Mucosa of descending colon (tissue), 3 donors: ENCODE data around the gene KRT16. TPM values are rescaled to one million over a fixed set of nuclear protein-coding genes. Genes with fewer than 3 reads are reported as not detected.
"Not testable (repeated sequence)": the region's sequence is repeated elsewhere in the genome, so short reads cannot be mapped to it uniquely, and the experiment has no call there.

Source experiments
- ATAC-seq: fragments of 200-7000 bp; cut with Tn5 transposase; one replicate; pipeline ENCODE4 v1.9.1; 2020; ENCODE audit warnings: mild to moderate bottlenecking, moderate library complexity
- DNase-seq, 3 donors: peaks; one replicate each; pipeline ENCODE4 v3.0.0-alpha.2; 2020
- H3K36me3 ChIP-seq: fragments of 200-600 bp; one replicate; pipeline ENCODE4 v1.8.0; 2021; ENCODE audit warnings: low read depth, mild to moderate bottlenecking
- H3K4me1 ChIP-seq: fragments of 200-600 bp; one replicate; pipeline ENCODE4 v1.8.0; 2021; ENCODE audit warnings: low read depth, mild to moderate bottlenecking
- H3K4me3 ChIP-seq: fragments of 200-600 bp; one replicate; pipeline ENCODE4 v1.8.0; 2021; ENCODE audit warnings: mild to moderate bottlenecking
- H3K9me3 ChIP-seq: fragments of 200-600 bp; one replicate; pipeline ENCODE4 v1.8.0; 2021; ENCODE audit warnings: mild to moderate bottlenecking
- intact Hi-C, 2 donors: fragments of 100-400 bp; cut with DNase I in 1 of 2; cut with micrococcal nuclease in 1 of 2; formaldehyde crosslinking; loops; one replicate each; pipeline versions ENCODE4 v1.11.0 to v1.11.1; 2022; cut with DNase I, micrococcal nuclease
- total RNA-seq, 3 donors: library from RNA; stranded (reverse); fragmentation: NEBNext Ultra II Directional in 2 of 3; extraction: Animal tissue kit (Norgen Biotek cat#: 25700) in 2 of 3; gene quantifications; one replicate each; pipeline versions ENCODE4 v1.2.1 to v1.2.4, GENCODE V29; 2021 to 2023
- TF ChIP-seq, protein P1 (sequence below): fragments of 200-600 bp; IDR thresholded peaks from one replicate; pipeline ENCODE4 v1.8.0; 2022; ENCODE audit warnings: antibody characterized with exemption, mild to moderate bottlenecking
- donor health status: DM: no; HTN: no; CAD: no; lungs with moderate emphysema.
- donor health status: DM: no; HTN: no; CAD: no.
- donor health status: DM: no; HTN: yes; CAD: no.

KRT16 gene
- total RNA-seq, 3 donors from 2014 or later = not detected

DNA sequence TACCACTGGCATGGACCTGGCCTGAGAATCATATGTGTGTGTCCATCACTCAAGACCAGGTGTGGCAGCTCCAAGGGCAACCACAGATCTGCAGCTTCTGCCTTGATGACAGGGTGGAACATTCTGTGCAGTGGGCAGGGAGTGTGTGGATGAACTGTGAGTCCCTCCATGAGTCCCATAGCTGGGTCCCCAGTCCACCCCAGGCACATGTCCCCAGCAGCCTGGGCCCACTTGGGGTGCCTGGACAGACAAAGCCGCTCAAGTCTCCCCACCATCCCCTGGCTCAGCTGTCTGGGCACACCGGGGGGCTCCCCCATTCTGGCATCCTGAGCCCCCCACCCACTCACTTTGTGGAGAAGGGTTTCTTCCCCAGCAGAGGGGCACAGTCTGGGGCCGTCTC is 4.6 kb upstream of the KRT16 start:
- TF ChIP-seq, protein P1, sequence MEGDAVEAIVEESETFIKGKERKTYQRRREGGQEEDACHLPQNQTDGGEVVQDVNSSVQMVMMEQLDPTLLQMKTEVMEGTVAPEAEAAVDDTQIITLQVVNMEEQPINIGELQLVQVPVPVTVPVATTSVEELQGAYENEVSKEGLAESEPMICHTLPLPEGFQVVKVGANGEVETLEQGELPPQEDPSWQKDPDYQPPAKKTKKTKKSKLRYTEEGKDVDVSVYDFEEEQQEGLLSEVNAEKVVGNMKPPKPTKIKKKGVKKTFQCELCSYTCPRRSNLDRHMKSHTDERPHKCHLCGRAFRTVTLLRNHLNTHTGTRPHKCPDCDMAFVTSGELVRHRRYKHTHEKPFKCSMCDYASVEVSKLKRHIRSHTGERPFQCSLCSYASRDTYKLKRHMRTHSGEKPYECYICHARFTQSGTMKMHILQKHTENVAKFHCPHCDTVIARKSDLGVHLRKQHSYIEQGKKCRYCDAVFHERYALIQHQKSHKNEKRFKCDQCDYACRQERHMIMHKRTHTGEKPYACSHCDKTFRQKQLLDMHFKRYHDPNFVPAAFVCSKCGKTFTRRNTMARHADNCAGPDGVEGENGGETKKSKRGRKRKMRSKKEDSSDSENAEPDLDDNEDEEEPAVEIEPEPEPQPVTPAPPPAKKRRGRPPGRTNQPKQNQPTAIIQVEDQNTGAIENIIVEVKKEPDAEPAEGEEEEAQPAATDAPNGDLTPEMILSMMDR = no peak
- Histone ChIP-seq H3K9me3 (no peaks in the 10 kb centered on the region), H3K4me3 (no peak overlapping the region), H3K4me1 (no peaks in the 10 kb centered on the region), H3K36me3 (no peaks in the 10 kb centered on the region)
- intact Hi-C loops = no loop called here
- no peak for DNase-seq
- no peak for ATAC-seq

DNA sequence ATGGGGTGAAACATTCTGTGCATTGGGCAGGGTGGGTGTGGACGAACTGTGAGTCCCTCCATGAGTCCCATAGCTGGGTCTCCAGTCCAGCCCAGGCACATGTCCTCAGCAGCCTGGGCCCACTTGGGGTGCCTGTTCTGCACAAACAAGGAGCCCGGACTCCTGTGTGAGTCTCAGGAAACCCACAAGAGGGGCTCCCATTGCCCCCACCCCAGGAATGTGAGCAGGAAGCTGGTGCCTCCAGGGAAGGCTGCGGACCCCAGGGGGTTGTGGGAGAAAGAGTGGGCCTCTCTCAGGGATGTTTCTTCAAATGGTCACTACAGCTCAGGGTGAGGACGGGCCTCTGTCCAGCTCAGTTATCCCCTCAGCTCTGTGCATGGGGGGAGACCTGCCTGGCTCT is 3.9 kb upstream of the KRT16 start:
- H3K4me1 ChIP-seq, H3K36me3 ChIP-seq, intact Hi-C loops, H3K4me3 ChIP-seq, ATAC-seq, DNase-seq, H3K9me3 ChIP-seq: not testable (repeated sequence)

DNA sequence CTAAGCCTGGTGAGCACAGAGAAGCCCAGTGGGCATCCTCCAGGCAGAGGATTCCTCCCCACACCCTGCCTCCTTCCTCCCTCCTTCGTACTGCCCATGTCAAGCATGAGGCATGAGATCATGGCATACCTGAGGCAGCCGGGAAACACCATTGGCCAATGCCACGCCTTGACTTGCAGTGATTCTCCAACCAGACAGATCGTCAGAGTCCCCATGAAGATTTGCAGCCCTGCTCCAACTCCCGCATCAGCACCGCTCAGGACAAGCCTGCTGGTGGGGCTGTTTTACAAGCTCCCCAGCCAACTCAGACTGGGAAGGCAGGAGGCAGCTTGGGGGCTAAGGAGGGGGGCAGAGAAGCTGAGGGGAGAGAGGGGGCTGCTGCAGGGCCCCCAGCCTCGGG is 2.9 kb upstream of the KRT16 start:
- no peak for DNase-seq

DNA sequence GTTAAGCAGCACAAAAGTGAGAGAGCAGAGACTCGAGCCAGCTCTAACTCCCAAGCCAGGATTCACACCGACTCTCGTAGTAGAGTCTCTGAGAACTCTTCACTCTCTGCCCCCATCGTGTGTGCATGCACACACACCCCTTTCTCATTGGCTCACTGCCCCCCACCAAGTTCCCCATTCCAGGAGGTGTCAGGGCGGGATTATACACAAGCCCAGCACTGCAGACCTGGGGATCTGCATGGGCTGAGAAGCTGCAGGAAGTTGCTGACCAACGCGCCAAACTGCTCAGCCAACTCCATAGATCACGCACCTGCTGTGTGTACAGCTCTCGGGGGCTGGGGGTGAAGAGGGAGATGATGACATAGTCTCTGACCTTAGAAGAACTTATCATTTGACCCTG is 2.2 kb upstream of the KRT16 start:
- ATAC-seq, H3K9me3 ChIP-seq, DNase-seq, intact Hi-C loops, H3K36me3 ChIP-seq, H3K4me3 ChIP-seq, H3K4me1 ChIP-seq: not testable (repeated sequence)

More for the DNA sequence above, 2.9 kb upstream of the KRT16 start:
- H3K4me1 ChIP-seq = no peaks in the 10 kb centered on the region
- H3K36me3 ChIP-seq = no peaks in the 10 kb centered on the region
- no peak overlapping the region for H3K4me3 ChIP-seq
- TF ChIP-seq, protein P1 = no peak
- intact Hi-C loops = no loop called here
- no peak for ATAC-seq
- no peaks in the 10 kb centered on the region for H3K9me3 ChIP-seq

DNA sequence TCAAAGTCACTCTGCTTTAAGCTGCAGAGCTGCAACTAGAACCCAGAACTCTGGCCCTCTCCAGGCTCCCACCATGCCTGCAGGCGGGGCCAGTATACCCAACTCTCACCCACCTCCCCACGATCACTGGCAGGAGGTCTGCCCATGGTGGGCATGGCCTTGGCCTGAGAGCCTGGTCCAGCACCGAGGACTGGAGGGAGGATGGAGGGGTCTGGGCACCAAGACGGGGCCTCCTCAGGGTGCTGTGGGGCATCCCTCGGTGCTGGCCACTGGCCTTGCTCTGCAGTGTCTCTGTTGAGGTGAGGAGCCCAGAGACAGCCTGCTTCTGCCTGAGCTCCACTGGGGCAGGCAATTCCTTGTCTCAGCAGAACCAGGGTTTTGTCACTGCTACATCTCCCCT is 1.5 kb upstream of the KRT16 start:
- Histone ChIP-seq H3K36me3 (no peaks in the 10 kb centered on the region), H3K4me3 (no peak overlapping the region), H3K9me3 (no peaks in the 10 kb centered on the region), H3K4me1 (no peaks in the 10 kb centered on the region)
- ATAC-seq = no peak
- DNase-seq = no peak
- intact Hi-C loops = no loop called here
- TF ChIP-seq, protein P1 = no peak

DNA sequence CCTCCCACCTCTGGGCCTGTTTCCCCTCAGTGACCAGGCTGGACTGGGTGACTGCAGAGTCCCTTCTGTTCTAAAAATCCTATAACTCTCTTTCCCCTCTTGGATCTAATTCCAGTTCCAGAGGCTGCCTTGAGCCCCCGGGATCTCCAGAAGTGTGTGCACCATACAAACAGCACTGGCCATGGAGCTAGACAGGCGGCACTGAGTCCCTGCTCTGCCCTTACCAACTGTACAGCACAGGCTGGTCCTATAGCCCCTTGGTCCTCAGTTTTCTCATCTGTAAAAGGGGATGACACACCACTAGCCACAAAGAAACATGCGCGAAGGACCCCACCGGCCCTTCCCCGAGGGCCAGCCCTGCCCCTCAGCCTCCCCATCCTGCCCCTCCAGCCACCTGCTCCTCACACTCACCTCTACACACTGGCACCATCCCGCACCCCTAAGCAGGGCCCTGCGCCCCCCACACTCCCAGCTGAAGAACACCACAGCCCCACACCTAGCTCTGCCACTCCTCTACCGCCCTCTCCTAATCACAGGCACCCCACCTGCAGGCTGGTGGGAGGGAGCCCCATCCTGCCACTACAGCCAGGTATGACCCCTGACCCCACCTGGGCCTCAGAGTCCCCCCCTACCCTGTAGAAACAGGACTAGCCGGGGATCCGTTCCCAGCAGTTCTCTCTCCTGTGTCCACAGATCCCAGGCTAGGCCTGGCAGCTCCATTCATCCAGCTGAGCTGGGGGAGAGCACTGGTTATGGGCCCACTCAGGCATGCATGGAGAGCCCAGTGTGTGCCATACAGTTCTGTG is 913 bp upstream of the KRT16 start:
- H3K36me3 ChIP-seq = no peaks in the 10 kb centered on the region
- no peaks in the 10 kb centered on the region for H3K9me3 ChIP-seq
- no peaks in the 10 kb centered on the region for H3K4me1 ChIP-seq
- intact Hi-C loops = no loop called here
- H3K4me3 ChIP-seq = no peak overlapping the region
- no peak for ATAC-seq
- TF ChIP-seq, protein P1 = no peak
- no peak for DNase-seq
